Measurements from ENCODE around the gene CGN.

- no peak for TF ChIP-seq CTCF (IDR thresholded peaks at IDR 0.05)
- no peak for TF ChIP-seq POLR2A (IDR thresholded peaks at IDR 0.05)
Observed at GRCh38 chr1:151537112-151537511, 25.9 kb downstream of the CGN start.
